ENCODE results near the gene KCNJ4. TPM values are rescaled to one million over a fixed set of nuclear protein-coding genes. Genes with fewer than 3 reads are reported as not detected.

KCNJ4 gene
- total RNA-seq, 4 donors from 2014 or later = not detected

- no peak for TF ChIP-seq CTCF (IDR thresholded peaks at IDR 0.05; ENCODE audit: low read depth)
These were observed 8.2 kb upstream of the KCNJ4 start for GRCh38 chr22:38462960-38463784.

GRCh38 chr22:38461414-38462081 is 6.5 kb upstream of the KCNJ4 start:
- no peak for TF ChIP-seq CTCF (IDR thresholded peaks at IDR 0.05; ENCODE audit: low read depth)

GRCh38 chr22:38461057-38461413 is 6.0 kb upstream of the KCNJ4 start:
- TF ChIP-seq CTCF (IDR thresholded peaks at IDR 0.05; ENCODE audit: low read depth) = no peak

GRCh38 chr22:38460426-38460840 is 5.4 kb upstream of the KCNJ4 start:
- TF ChIP-seq CTCF (IDR thresholded peaks at IDR 0.05; ENCODE audit: low read depth) = no peak

- TF ChIP-seq CTCF (IDR thresholded peaks at IDR 0.05; ENCODE audit: low read depth) = no peak
These were observed 2.1 kb upstream of the KCNJ4 start for GRCh38 chr22:38456841-38457699.

GRCh38 chr22:38456272-38456835 is 1.4 kb upstream of the KCNJ4 start:
- no peak for TF ChIP-seq CTCF (IDR thresholded peaks at IDR 0.05; ENCODE audit: low read depth)
